ENCODE measurements around the gene SEPTIN10.
A peak's percentile ranks its signal among the peaks of the same experiment; 100 is the strongest.
"Not testable (repeated sequence)": the region's sequence is repeated elsewhere in the genome, so short reads cannot be mapped to it uniquely, and the experiment has no call there.

The SEPTIN10 gene

GRCh38 chr2:109633284-109633961, 19.7 kb upstream of the SEPTIN10 start:
- no peak for DNase-seq

- no peak for DNase-seq
Observed at GRCh38 chr2:109632158-109632789, 18.5 kb upstream of the SEPTIN10 start.

GRCh38 chr2:109631741-109632140, 18.0 kb upstream of the SEPTIN10 start:
- DNase-seq = no peak

- no peak for DNase-seq
Observed at GRCh38 chr2:109630441-109631430, 17.0 kb upstream of the SEPTIN10 start.

- DNase-seq = no peak
Observed at GRCh38 chr2:109629867-109630266, 16.1 kb upstream of the SEPTIN10 start.

- DNase-seq = not testable (repeated sequence)
Observed at GRCh38 chr2:109628321-109628720, 14.6 kb upstream of the SEPTIN10 start.

GRCh38 chr2:109624339-109624738, 10.6 kb upstream of the SEPTIN10 start:
- DNase-seq = peak; percentile 49

GRCh38 chr2:109623923-109624322, 10.2 kb upstream of the SEPTIN10 start:
- DNase-seq = no peak

- DNase-seq = no peak
Observed at GRCh38 chr2:109623297-109623696, 9.5 kb upstream of the SEPTIN10 start.

GRCh38 chr2:109619032-109619615, 5.4 kb upstream of the SEPTIN10 start:
- peak; percentile 60 for DNase-seq

GRCh38 chr2:109616184-109616583, 2.4 kb upstream of the SEPTIN10 start:
- DNase-seq = no peak

GRCh38 chr2:109615637-109616144, 1.9 kb upstream of the SEPTIN10 start:
- DNase-seq = no peak

GRCh38 chr2:109614715-109615636, 1.2 kb upstream of the SEPTIN10 start:
- peak; percentile 9 for DNase-seq

GRCh38 chr2:109613081-109613921, 465 bp downstream of the SEPTIN10 start:
- peak; percentile 36 for DNase-seq

GRCh38 chr2:109611467-109612095, 2.2 kb downstream of the SEPTIN10 start:
- no peak for DNase-seq

- DNase-seq = no peak
Observed at GRCh38 chr2:109609352-109610024, 4.3 kb downstream of the SEPTIN10 start.

GRCh38 chr2:109607766-109608165, 6.0 kb downstream of the SEPTIN10 start:
- DNase-seq = no peak

- no peak for DNase-seq
Observed at GRCh38 chr2:109604597-109604996, 9.2 kb downstream of the SEPTIN10 start.

GRCh38 chr2:109602617-109603188, 11.1 kb downstream of the SEPTIN10 start:
- peak; percentile 68 for DNase-seq

All from NCI-H2171 treated with DMSO at 0.1 percent for 48 hours (cell line).